ENCODE measurements around the gene CIROP. TPM values are rescaled to one million over a fixed set of nuclear protein-coding genes. Genes with fewer than 3 reads are reported as not detected.

CIROP gene
- total and polyA plus RNA-seq, 2 donors from 2014 or later: not detected

GRCh38 chr14:23102801-23103200, 2.0 kb downstream of the CIROP start:
- no peaks in the 10 kb centered on the region for H3K9me3 ChIP-seq (ENCODE audit: control insufficient read depth in 2 of 3, insufficient read depth in 1 of 3, low read length in 3 of 3)
- FAIRE-seq (no peak), DNase-seq (no peak)
- H3K9ac ChIP-seq (ENCODE audit: low read length in 3 of 3): no peak overlapping the region
- no peak for TF ChIP-seq CTCF (IDR thresholded peaks at IDR 0.05; ENCODE audit: borderline replicate concordance, extremely low read depth, insufficient read depth)
- H3K27ac ChIP-seq (ENCODE audit: low read depth in 2 of 2, low read length in 2 of 2): no peak overlapping the region
- H3K4me3 ChIP-seq (ENCODE audit: low read length in 3 of 3): no peak overlapping the region
- peaks cover 4 to 5% (median 5%) of the 10 kb centered on the region in 3 donors for H3K36me3 ChIP-seq (ENCODE audit: control insufficient read depth in 2 of 3, insufficient read depth in 3 of 3, low read length in 3 of 3)
- no peaks in the 10 kb centered on the region for H3K4me1 ChIP-seq (ENCODE audit: control insufficient read depth in 2 of 3, insufficient read depth in 2 of 3, low read depth in 1 of 3, low read length in 3 of 3)
- intact Hi-C loops (cut with DNase I): no loop called here
- no peaks in the 10 kb centered on the region for H3K27me3 ChIP-seq (ENCODE audit: control insufficient read depth, insufficient read depth, low read length)

- DNase-seq (no peak), FAIRE-seq (no peak)
- Histone ChIP-seq H3K4me1 (ENCODE audit: control insufficient read depth in 2 of 3, insufficient read depth in 2 of 3, low read depth in 1 of 3, low read length in 3 of 3) (no peaks in the 10 kb centered on the region), H3K9me3 (ENCODE audit: control insufficient read depth in 2 of 3, insufficient read depth in 1 of 3, low read length in 3 of 3) (no peaks in the 10 kb centered on the region), H3K36me3 (ENCODE audit: control insufficient read depth in 2 of 3, insufficient read depth in 3 of 3, low read length in 3 of 3) (peaks cover 5 to 8% (median 7%) of the 10 kb centered on the region in 3 donors), H3K27me3 (ENCODE audit: control insufficient read depth, insufficient read depth, low read length) (no peaks in the 10 kb centered on the region), H3K4me3 (ENCODE audit: low read length in 3 of 3) (no peak overlapping the region), H3K27ac (ENCODE audit: low read depth in 2 of 2, low read length in 2 of 2) (no peak overlapping the region), H3K9ac (ENCODE audit: low read length in 3 of 3) (no peak overlapping the region)
- no peak for TF ChIP-seq CTCF (IDR thresholded peaks at IDR 0.05; ENCODE audit: borderline replicate concordance, extremely low read depth, insufficient read depth)
- intact Hi-C loops (cut with DNase I): no loop called here
Observed at GRCh38 chr14:23101986-23102625, 2.7 kb downstream of the CIROP start.

GRCh38 chr14:23101213-23101970, 3.4 kb downstream of the CIROP start:
- H3K27me3 ChIP-seq (ENCODE audit: control insufficient read depth, insufficient read depth, low read length): no peaks in the 10 kb centered on the region
- TF ChIP-seq CTCF (IDR thresholded peaks at IDR 0.05; ENCODE audit: borderline replicate concordance, extremely low read depth, insufficient read depth): no peak
- no peak for FAIRE-seq
- no peak overlapping the region for H3K4me3 ChIP-seq (ENCODE audit: low read length in 3 of 3)
- peaks cover 5 to 8% (median 7%) of the 10 kb centered on the region in 3 donors for H3K36me3 ChIP-seq (ENCODE audit: control insufficient read depth in 2 of 3, insufficient read depth in 3 of 3, low read length in 3 of 3)
- peaks cover 0 to 2% (median 0%) of the 10 kb centered on the region in 3 donors for H3K4me1 ChIP-seq (ENCODE audit: control insufficient read depth in 2 of 3, insufficient read depth in 2 of 3, low read depth in 1 of 3, low read length in 3 of 3)
- no peak for DNase-seq
- no peaks in the 10 kb centered on the region for H3K9me3 ChIP-seq (ENCODE audit: control insufficient read depth in 2 of 3, insufficient read depth in 1 of 3, low read length in 3 of 3)
- intact Hi-C loops (cut with DNase I): no loop called here
- no peak overlapping the region for H3K27ac ChIP-seq (ENCODE audit: low read depth in 2 of 2, low read length in 2 of 2)
- no peak overlapping the region for H3K9ac ChIP-seq (ENCODE audit: low read length in 3 of 3)
